ENCODE data around the gene ST3GAL4.
"Not testable (repeated sequence)": the region's sequence is repeated elsewhere in the genome, so short reads cannot be mapped to it uniquely, and the experiment has no call there.

- TF ChIP-seq SALL2 (tag by site-specific recombination; IDR thresholded peaks at IDR 0.05; ENCODE audit: borderline replicate concordance); ZSCAN16 (tag by site-specific recombination; IDR thresholded peaks at IDR 0.05); CTCF (tag by site-specific recombination; IDR thresholded peaks at IDR 0.05); ZNF24 (tag by site-specific recombination; IDR thresholded peaks at IDR 0.05); SP2 (tag by site-specific recombination; IDR thresholded peaks at IDR 0.05); MYNN (tag by site-specific recombination; IDR thresholded peaks at IDR 0.05; ENCODE audit: borderline replicate concordance); ZNF777 (tag by site-specific recombination; IDR thresholded peaks at IDR 0.05; ENCODE audit: borderline replicate concordance); REST (tag by site-specific recombination; IDR thresholded peaks at IDR 0.05): not testable (repeated sequence)
Measured at GRCh38 chr11:126382641-126383040, 27.2 kb downstream of the ST3GAL4 start.
